Common myeloid progenitor, CD34-positive (primary cell): ENCODE data around the gene SLC2A1.
"Not testable (repeated sequence)": the region's sequence is repeated elsewhere in the genome, so short reads cannot be mapped to it uniquely, and the experiment has no call there.

ENCODE experiments used
- CTCF ChIA-PET: fragments of 350-600 bp; sonication (Branson Sonifier 250); formaldehyde crosslinking; loops from one replicate; lab custom pipeline; 2021; ENCODE audit warnings: antibody characterized with exemption; lab: Charles Lee
- POLR2A ChIA-PET: fragments of 350-600 bp; sonication (Branson Sonifier 250); formaldehyde crosslinking; loops from one replicate; lab custom pipeline; 2021; ENCODE audit warnings: antibody characterized with exemption; lab: Charles Lee
- DNase-seq, 3 donors: peaks; one replicate each; pipeline versions ENCODE4 v3.0.0 to v3.0.0-alpha.2; 2013
- H3K27ac ChIP-seq, 2 experiments: 1 replicate in 1 of 2; 2 replicates in 1 of 2; pipeline ENCODE4 v1.7.0; 2013; ENCODE audit warnings: inconsistent platforms in 2 of 2, low read length in 2 of 2, mild to moderate bottlenecking in 2 of 2, low read depth in 1 of 2, moderate library complexity in 1 of 2; ENCODE audit not compliant: severe bottlenecking in 2 of 2, insufficient read depth in 1 of 2, poor library complexity in 1 of 2
- H3K27me3 ChIP-seq, 5 experiments: replicated peaks in 2 of 5; 1 replicate in 3 of 5; 2 replicates in 2 of 5; pipeline versions ENCODE4 v1.6.1 to v1.7.0; 2013; ENCODE audit warnings: low read length in 4 of 5, mild to moderate bottlenecking in 2 of 5, moderate library complexity in 2 of 5, inconsistent platforms in 1 of 5; ENCODE audit not compliant: insufficient read depth in 5 of 5, control insufficient read depth in 4 of 5
- H3K36me3 ChIP-seq, 4 experiments: 1 replicate in 2 of 4; 2 replicates in 2 of 4; pipeline versions ENCODE4 v1.6.1 to v1.7.0; 2013; ENCODE audit warnings: low read length in 3 of 4, control low read depth in 1 of 4, mild to moderate bottlenecking in 1 of 4; ENCODE audit not compliant: control insufficient read depth in 4 of 4, insufficient read depth in 4 of 4
- H3K4me1 ChIP-seq, 4 experiments: 1 replicate in 3 of 4; 2 replicates in 1 of 4; pipeline versions ENCODE4 v1.6.1 to v1.7.1; 2013; ENCODE audit warnings: low read length in 3 of 4, mild to moderate bottlenecking in 3 of 4, control low read depth in 1 of 4, inconsistent platforms in 1 of 4, moderate library complexity in 1 of 4; ENCODE audit not compliant: control insufficient read depth in 4 of 4, insufficient read depth in 4 of 4; ENCODE audit errors: control extremely low read depth in 1 of 4
- H3K4me3 ChIP-seq, 7 experiments: 1 replicate in 4 of 7; 2 replicates in 3 of 7; pipeline versions ENCODE4 v1.5.1 to v1.7.0; 2013; ENCODE audit warnings: mild to moderate bottlenecking in 7 of 7, low read length in 6 of 7, moderate library complexity in 6 of 7, inconsistent platforms in 2 of 7, low read depth in 2 of 7, control low read depth in 1 of 7; ENCODE audit not compliant: insufficient read depth in 4 of 7, control insufficient read depth in 1 of 7; ENCODE audit errors: extremely low read depth in 1 of 7
- H3K9me3 ChIP-seq, 5 experiments: 1 replicate in 4 of 5; 2 replicates in 1 of 5; pipeline versions ENCODE4 v1.6.1 to v1.7.1; 2013; ENCODE audit warnings: low read length in 4 of 5, mild to moderate bottlenecking in 2 of 5, inconsistent platforms in 1 of 5, low read depth in 1 of 5, moderate library complexity in 1 of 5; ENCODE audit not compliant: control insufficient read depth in 4 of 5, insufficient read depth in 2 of 5; ENCODE audit errors: control extremely low read depth in 1 of 5
- WGBS: methylation state at CpG from one replicate; pipeline ENCODE4 v1.1.5; 2013; ENCODE audit not compliant: insufficient coverage; 5-methylcytosine and 5-hydroxymethylcytosine counted together

Gene SLC2A1

GRCh38 chr1:42908046-42908445, 50.6 kb downstream of the SLC2A1 start:
- H3K36me3 ChIP-seq, result no peaks in the 10 kb centered on the region
- no peak overlapping the region for H3K27ac ChIP-seq
- POLR2A ChIA-PET, result no interaction called here
- H3K27me3 ChIP-seq, result no peaks in the 10 kb centered on the region
- no CpG with 5 or more reads among the region's 3 CpGs for WGBS
- H3K4me3 ChIP-seq, result no peak overlapping the region
- peaks cover 0 to 2% (median under 1%) of the 10 kb centered on the region in 4 experiments for H3K4me1 ChIP-seq
- CTCF ChIA-PET, result no interaction called here
- no peaks in the 10 kb centered on the region for H3K9me3 ChIP-seq
- DNase-seq, result no peak

- H3K9me3 ChIP-seq, result no peaks in the 10 kb centered on the region
- H3K27ac ChIP-seq, result no peak overlapping the region
- no peaks in the 10 kb centered on the region for H3K36me3 ChIP-seq
- POLR2A ChIA-PET, result interaction anchor here (0.9 kb wide), 1 partner anchor 28 kb away, joined by 3 read pairs; no protein-coding TSS in a partner anchor
- peaks cover 0 to 6% (median 3%) of the 10 kb centered on the region in 4 experiments for H3K4me1 ChIP-seq
- no peaks in the 10 kb centered on the region for H3K27me3 ChIP-seq
- no peak for DNase-seq
- H3K4me3 ChIP-seq, result no peak overlapping the region
- CTCF ChIA-PET, result no interaction called here
- no CpG with 5 or more reads among the region's 1 CpG for WGBS
Measured at GRCh38 chr1:42904434-42904833, 54.2 kb downstream of the SLC2A1 start.

- DNase-seq, H3K27ac ChIP-seq, H3K9me3 ChIP-seq, H3K27me3 ChIP-seq, H3K36me3 ChIP-seq, POLR2A ChIA-PET, H3K4me3 ChIP-seq, H3K4me1 ChIP-seq: not testable (repeated sequence)
- WGBS, result 100% methylated on average over 1 of the region's 4 CpGs
- CTCF ChIA-PET, result interaction anchor here (0.8 to 1.2 kb wide), 3 partner anchors 13 to 122 kb away, joined by 3 to 6 read pairs (median 4); no protein-coding TSS in a partner anchor
Measured at GRCh38 chr1:42899960-42900359, 58.7 kb downstream of the SLC2A1 start.

GRCh38 chr1:42891465-42892138, 67.1 kb downstream of the SLC2A1 start:
- Histone ChIP-seq H3K36me3 (no peaks in the 10 kb centered on the region), H3K4me3 (no peak overlapping the region), H3K27ac (no peak overlapping the region), H3K27me3 (no peaks in the 10 kb centered on the region), H3K9me3 (peaks cover 0 to 5% (median 0%) of the 10 kb centered on the region in 5 experiments), H3K4me1 (no peaks in the 10 kb centered on the region)
- WGBS, result 79% methylated on average over 5 of the region's 5 CpGs
- POLR2A ChIA-PET, result interaction anchor here (0.6 kb wide), 1 partner anchor 96 kb away, joined by 4 read pairs; no protein-coding TSS in a partner anchor
- no peak for DNase-seq
- CTCF ChIA-PET, result no interaction called here

- POLR2A ChIA-PET, result no interaction called here
- Histone ChIP-seq H3K4me3 (no peak overlapping the region), H3K4me1 (no peaks in the 10 kb centered on the region), H3K27ac (no peak overlapping the region), H3K27me3 (no peaks in the 10 kb centered on the region), H3K36me3 (no peaks in the 10 kb centered on the region), H3K9me3 (peaks cover 0 to under 1% (median 0%) of the 10 kb centered on the region in 5 experiments)
- DNase-seq, result no peak
- 80% methylated on average over 3 of the region's 4 CpGs for WGBS
- CTCF ChIA-PET, result interaction anchor here (0.6 kb wide), 1 partner anchor 110 kb away, joined by 3 read pairs; no protein-coding TSS in a partner anchor
Measured at GRCh38 chr1:42889264-42889663, 69.4 kb downstream of the SLC2A1 start.

GRCh38 chr1:42888013-42888633, 70.5 kb downstream of the SLC2A1 start:
- Histone ChIP-seq H3K36me3 (no peaks in the 10 kb centered on the region), H3K4me1 (no peaks in the 10 kb centered on the region), H3K27ac (no peak overlapping the region), H3K27me3 (no peaks in the 10 kb centered on the region), H3K9me3 (no peaks in the 10 kb centered on the region), H3K4me3 (no peak overlapping the region)
- ChIA-PET POLR2A (no interaction called here), CTCF (interaction anchor here (1.0 to 1.9 kb wide), 2 partner anchors 8 to 111 kb away, joined by 3 to 4 read pairs; no protein-coding TSS in a partner anchor)
- WGBS, result 94% methylated on average over 31 of the region's 31 CpGs
- peak in 2 of 3 donors; percentile 23 to 37 for DNase-seq

GRCh38 chr1:42887366-42887765, 71.3 kb downstream of the SLC2A1 start:
- H3K27ac ChIP-seq, result no peak overlapping the region
- no peaks in the 10 kb centered on the region for H3K4me1 ChIP-seq
- ChIA-PET CTCF (interaction anchor here (1.0 to 1.9 kb wide), 2 partner anchors 9 to 110 kb away, joined by 3 to 4 read pairs; no protein-coding TSS in a partner anchor), POLR2A (no interaction called here)
- DNase-seq, result no peak
- WGBS, result 96% methylated on average over 20 of the region's 20 CpGs
- H3K27me3 ChIP-seq, result no peaks in the 10 kb centered on the region
- H3K9me3 ChIP-seq, result no peaks in the 10 kb centered on the region
- H3K36me3 ChIP-seq, result no peaks in the 10 kb centered on the region
- H3K4me3 ChIP-seq, result no peak overlapping the region
